Measurements from ENCODE around the gene DCAF4.
A peak's percentile ranks its signal among the peaks of the same experiment; 100 is the strongest.

DCAF4 gene

DNA sequence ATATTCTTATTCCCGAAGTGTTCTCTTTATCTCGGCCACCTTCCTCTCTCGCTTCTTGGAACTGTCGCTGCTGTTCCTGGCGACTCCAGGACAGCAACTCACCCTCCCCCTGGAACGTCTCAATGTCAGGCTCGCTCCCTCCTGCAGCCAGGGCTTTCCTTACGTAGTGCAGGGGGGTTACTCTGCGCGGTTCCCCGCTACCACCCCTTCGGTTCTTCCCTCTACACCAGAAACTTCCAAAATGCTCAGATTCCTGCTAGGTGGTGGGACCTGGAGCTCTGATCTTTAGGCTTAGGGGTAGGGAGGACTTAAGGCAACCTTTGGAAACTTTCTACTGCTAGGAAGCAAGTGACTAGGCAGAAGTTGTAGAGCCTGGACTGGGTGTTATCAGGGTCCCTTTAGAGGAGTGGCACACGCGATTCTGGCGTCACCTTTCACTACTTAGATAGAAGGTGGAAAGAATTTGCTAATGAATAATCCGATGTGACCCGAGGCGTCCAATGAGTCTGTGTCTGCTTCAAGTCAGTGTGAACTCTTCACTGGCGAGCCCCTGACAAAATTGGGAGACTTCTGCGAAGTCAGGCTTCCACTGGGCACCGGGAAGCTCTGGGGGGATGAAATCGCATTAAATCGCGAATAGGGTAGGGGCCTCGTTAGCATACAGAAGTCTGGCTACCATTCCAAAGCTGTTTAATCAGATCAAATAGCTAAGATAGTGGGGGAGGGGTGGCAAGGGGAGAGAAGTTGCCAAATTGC lies 31.5 kb upstream of the DCAF4 start:
- Histone ChIP-seq H3K9ac (ENCODE audit: low read depth, low read length) (no peak overlapping the region), H3K27ac (ENCODE audit: low read length) (no peak overlapping the region)

DNA sequence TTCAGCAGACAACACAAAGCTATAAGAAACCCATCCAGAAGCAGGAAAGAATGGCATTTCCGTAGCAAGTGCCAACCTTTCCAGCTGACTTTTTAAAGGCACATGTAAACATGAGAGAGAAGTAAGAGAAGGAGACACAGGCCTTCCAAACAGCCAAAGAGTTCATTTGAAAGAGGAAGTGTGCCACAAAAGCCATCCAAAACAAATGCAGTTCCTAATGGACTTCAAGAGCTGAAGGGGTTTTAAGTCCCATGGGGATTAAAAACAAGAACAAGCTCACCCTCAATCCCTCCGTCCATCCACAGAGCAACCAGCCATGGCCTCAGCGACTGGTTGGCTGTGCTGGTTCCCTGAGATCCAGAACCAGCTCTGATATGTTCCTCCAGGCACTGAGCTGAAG lies 27.8 kb upstream of the DCAF4 start:
- Histone ChIP-seq H3K27ac (ENCODE audit: low read length) (no peak overlapping the region), H3K27me3 (ENCODE audit: insufficient read depth, low read length) (peaks cover 47% of the 10 kb centered on the region), H3K4me3 (ENCODE audit: low read length) (no peak overlapping the region), H3K36me3 (ENCODE audit: insufficient read depth, low read depth, low read length) (no peaks in the 10 kb centered on the region), H3K9me3 (ENCODE audit: insufficient read depth, low read depth, low read length) (no peaks in the 10 kb centered on the region), H3K9ac (ENCODE audit: low read depth, low read length) (no peak overlapping the region), H3K4me1 (ENCODE audit: insufficient read depth, low read length) (peaks cover 3% of the 10 kb centered on the region; the same call in 1 of the 2 replicates)

More for the DNA sequence above, 31.5 kb upstream of the DCAF4 start:
- Histone ChIP-seq H3K9me3 (ENCODE audit: insufficient read depth, low read depth, low read length) (no peaks in the 10 kb centered on the region), H3K4me3 (ENCODE audit: low read length) (peak overlapping the region; percentile 80), H3K36me3 (ENCODE audit: insufficient read depth, low read depth, low read length) (no peaks in the 10 kb centered on the region), H3K27me3 (ENCODE audit: insufficient read depth, low read length) (peaks cover 72% of the 10 kb centered on the region), H3K4me1 (ENCODE audit: insufficient read depth, low read length) (peaks cover 19% of the 10 kb centered on the region; the same call in 1 of the 2 replicates)

GRCh38 chr14:72901361-72901760 lies 24.9 kb upstream of the DCAF4 start:
- no peaks in the 10 kb centered on the region for H3K4me1 ChIP-seq (ENCODE audit: insufficient read depth, low read length)
- H3K9ac ChIP-seq (ENCODE audit: low read depth, low read length), result no peak overlapping the region
- H3K9me3 ChIP-seq (ENCODE audit: insufficient read depth, low read depth, low read length), result no peaks in the 10 kb centered on the region
- no peak overlapping the region for H3K27ac ChIP-seq (ENCODE audit: low read length)
- H3K27me3 ChIP-seq (ENCODE audit: insufficient read depth, low read length), result peaks cover 20% of the 10 kb centered on the region
- no peak overlapping the region for H3K4me3 ChIP-seq (ENCODE audit: low read length)
- no peaks in the 10 kb centered on the region for H3K36me3 ChIP-seq (ENCODE audit: insufficient read depth, low read depth, low read length)

DNA sequence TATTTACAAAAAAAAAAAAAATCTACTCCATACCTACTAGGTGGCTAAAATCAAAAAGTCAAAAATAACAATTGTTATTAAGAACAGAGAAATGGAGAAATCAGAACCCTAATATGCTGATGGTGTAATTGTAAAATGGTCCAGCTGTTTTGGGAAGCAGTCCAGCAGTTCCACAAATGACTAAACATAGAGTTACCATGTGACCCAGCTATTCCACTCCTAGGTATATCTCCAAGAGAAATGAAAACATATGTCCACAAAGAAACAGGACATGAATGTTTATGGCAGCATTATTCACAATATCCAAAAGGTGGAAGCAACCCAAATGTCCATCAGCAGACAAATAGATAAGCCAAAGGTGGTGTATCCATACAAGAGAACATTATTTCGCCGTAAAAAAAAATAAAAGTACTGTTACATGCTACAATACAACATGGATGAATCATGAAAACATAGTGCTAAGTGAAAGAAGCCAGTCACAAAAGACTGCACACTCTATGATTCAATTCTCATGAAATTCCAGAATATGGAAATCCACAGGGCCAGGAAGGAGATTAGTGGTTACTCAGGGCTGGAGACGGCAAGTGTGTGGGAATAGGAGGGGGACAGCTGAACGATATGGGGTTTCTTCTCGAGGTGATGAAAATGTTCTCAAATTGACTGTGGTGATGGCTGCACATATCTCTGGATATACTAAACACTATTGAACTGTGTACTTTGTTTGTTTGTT lies 23.3 kb upstream of the DCAF4 start:
- Histone ChIP-seq H3K9ac (ENCODE audit: low read depth, low read length) (no peak overlapping the region), H3K9me3 (ENCODE audit: insufficient read depth, low read depth, low read length) (no peaks in the 10 kb centered on the region), H3K4me1 (ENCODE audit: insufficient read depth, low read length) (peaks cover 4% of the 10 kb centered on the region; the same call in 1 of the 2 replicates), H3K36me3 (ENCODE audit: insufficient read depth, low read depth, low read length) (no peaks in the 10 kb centered on the region), H3K27me3 (ENCODE audit: insufficient read depth, low read length) (0 out of 2 replicates have a peak, but pooled peaks cover 6% of the 10 kb centered on the region), H3K4me3 (ENCODE audit: low read length) (no peak overlapping the region), H3K27ac (ENCODE audit: low read length) (no peak overlapping the region)

DNA sequence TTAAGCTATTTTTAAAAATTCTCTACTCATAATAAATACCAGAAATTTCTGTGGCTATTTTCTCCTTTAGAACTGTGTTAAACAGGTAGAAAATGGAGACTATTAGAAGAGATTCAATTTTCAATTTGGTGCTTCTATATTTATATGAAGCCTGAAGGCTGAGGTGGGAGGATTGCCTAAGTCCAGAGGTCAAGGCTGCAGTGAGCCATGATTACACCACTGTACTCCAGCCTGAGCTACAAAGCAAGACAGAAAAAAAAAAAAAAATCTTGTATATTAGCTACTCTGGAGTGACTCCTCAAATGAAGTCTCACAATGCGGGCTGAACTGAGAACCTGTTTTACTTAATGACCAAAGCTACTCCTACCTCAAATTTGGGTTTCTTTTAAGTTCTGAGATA lies 22.5 kb upstream of the DCAF4 start:
- Histone ChIP-seq H3K9ac (ENCODE audit: low read depth, low read length) (no peak overlapping the region), H3K27me3 (ENCODE audit: insufficient read depth, low read length) (0 out of 2 replicates have a peak, but pooled peaks cover 6% of the 10 kb centered on the region), H3K27ac (ENCODE audit: low read length) (no peak overlapping the region), H3K36me3 (ENCODE audit: insufficient read depth, low read depth, low read length) (no peaks in the 10 kb centered on the region), H3K4me3 (ENCODE audit: low read length) (no peak overlapping the region), H3K9me3 (ENCODE audit: insufficient read depth, low read depth, low read length) (no peaks in the 10 kb centered on the region), H3K4me1 (ENCODE audit: insufficient read depth, low read length) (peaks cover 11% of the 10 kb centered on the region; the same call in 1 of the 2 replicates)

GRCh38 chr14:72904218-72904617 lies 22.0 kb upstream of the DCAF4 start:
- Histone ChIP-seq H3K9ac (ENCODE audit: low read depth, low read length) (no peak overlapping the region), H3K36me3 (ENCODE audit: insufficient read depth, low read depth, low read length) (no peaks in the 10 kb centered on the region), H3K4me3 (ENCODE audit: low read length) (no peak overlapping the region), H3K9me3 (ENCODE audit: insufficient read depth, low read depth, low read length) (no peaks in the 10 kb centered on the region), H3K27me3 (ENCODE audit: insufficient read depth, low read length) (0 out of 2 replicates have a peak, but pooled peaks cover 6% of the 10 kb centered on the region), H3K27ac (ENCODE audit: low read length) (no peak overlapping the region), H3K4me1 (ENCODE audit: insufficient read depth, low read length) (peaks cover 16% of the 10 kb centered on the region; the same call in 1 of the 2 replicates)

DNA sequence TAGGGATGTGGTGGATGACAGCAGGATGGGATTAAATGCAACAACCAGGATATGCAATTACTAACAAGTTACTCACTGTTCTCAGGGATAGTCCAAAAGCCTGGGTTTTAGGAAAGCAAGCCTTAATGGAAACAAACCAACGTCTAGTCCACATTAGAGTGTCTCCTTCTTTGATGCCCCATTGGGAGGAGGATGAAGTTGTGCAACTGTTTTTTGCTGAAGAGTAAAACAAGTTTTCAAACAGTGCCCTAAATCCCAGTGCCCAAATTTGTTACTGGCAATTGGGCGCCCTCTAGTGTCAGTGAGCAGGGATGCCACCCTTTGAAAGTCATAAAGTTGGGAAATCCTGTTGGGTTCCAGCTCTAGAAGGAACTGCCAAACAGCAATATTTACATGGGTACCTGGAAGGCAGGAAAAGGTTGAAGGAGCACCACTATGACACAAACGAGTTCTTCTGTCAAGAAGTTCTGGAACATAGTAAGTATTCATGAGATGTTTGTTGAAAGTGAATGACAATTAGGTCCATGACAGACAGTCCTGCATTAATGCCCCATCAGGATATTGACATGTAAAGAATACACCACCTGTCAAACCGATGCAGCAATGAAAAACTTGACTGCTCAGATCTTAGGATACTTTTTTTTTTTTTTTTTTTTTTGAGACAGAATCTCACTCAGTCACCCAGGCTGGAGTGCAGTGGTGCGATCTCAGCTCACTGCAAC lies 21.3 kb upstream of the DCAF4 start:
- no peaks in the 10 kb centered on the region for H3K9me3 ChIP-seq (ENCODE audit: insufficient read depth, low read depth, low read length)
- no peaks in the 10 kb centered on the region for H3K36me3 ChIP-seq (ENCODE audit: insufficient read depth, low read depth, low read length)
- H3K4me3 ChIP-seq (ENCODE audit: low read length), result no peak overlapping the region
- no peak overlapping the region for H3K27ac ChIP-seq (ENCODE audit: low read length)
- 0 out of 2 replicates have a peak, but pooled peaks cover 6% of the 10 kb centered on the region for H3K27me3 ChIP-seq (ENCODE audit: insufficient read depth, low read length)
- H3K9ac ChIP-seq (ENCODE audit: low read depth, low read length), result no peak overlapping the region
- H3K4me1 ChIP-seq (ENCODE audit: insufficient read depth, low read length), result peaks cover 17% of the 10 kb centered on the region; the same call in 1 of the 2 replicates

- no peaks in the 10 kb centered on the region for H3K36me3 ChIP-seq (ENCODE audit: insufficient read depth, low read depth, low read length)
- H3K4me3 ChIP-seq (ENCODE audit: low read length), result no peak overlapping the region
- H3K9ac ChIP-seq (ENCODE audit: low read depth, low read length), result no peak overlapping the region
- H3K9me3 ChIP-seq (ENCODE audit: insufficient read depth, low read depth, low read length), result no peaks in the 10 kb centered on the region
- H3K27me3 ChIP-seq (ENCODE audit: insufficient read depth, low read length), result no peaks in the 10 kb centered on the region
- no peak overlapping the region for H3K27ac ChIP-seq (ENCODE audit: low read length)
- H3K4me1 ChIP-seq (ENCODE audit: insufficient read depth, low read length), result peaks cover 17% of the 10 kb centered on the region; the same call in 1 of the 2 replicates
Measured at GRCh38 chr14:72906316-72906715, 19.9 kb upstream of the DCAF4 start.

DNA sequence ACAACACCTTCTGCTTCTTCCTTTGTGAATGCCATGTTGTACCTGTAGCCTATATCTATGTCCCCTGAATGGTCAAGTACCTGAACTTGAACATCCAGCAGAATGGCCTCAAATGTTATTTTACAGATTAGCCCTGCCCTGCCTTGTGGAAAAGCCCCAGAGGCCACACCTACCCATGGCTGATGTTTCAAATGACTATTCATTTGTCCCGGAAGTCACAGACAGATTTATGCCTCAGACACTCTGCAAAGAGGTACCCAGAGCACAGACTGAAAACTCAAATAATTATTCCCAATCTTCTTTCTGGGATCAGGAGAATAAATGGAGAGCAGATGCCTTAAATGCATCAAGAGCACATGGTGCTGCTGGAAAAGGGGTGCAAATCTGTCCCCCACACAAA lies 19.4 kb upstream of the DCAF4 start:
- Histone ChIP-seq H3K9ac (ENCODE audit: low read depth, low read length) (no peak overlapping the region), H3K27me3 (ENCODE audit: insufficient read depth, low read length) (no peaks in the 10 kb centered on the region), H3K4me3 (ENCODE audit: low read length) (no peak overlapping the region), H3K4me1 (ENCODE audit: insufficient read depth, low read length) (peaks cover 17% of the 10 kb centered on the region; the same call in 1 of the 2 replicates), H3K36me3 (ENCODE audit: insufficient read depth, low read depth, low read length) (no peaks in the 10 kb centered on the region), H3K27ac (ENCODE audit: low read length) (no peak overlapping the region), H3K9me3 (ENCODE audit: insufficient read depth, low read depth, low read length) (no peaks in the 10 kb centered on the region)

GRCh38 chr14:72907886-72908285 lies 18.4 kb upstream of the DCAF4 start:
- H3K9ac ChIP-seq (ENCODE audit: low read depth, low read length), result no peak overlapping the region
- no peaks in the 10 kb centered on the region for H3K9me3 ChIP-seq (ENCODE audit: insufficient read depth, low read depth, low read length)
- peak overlapping the region; percentile 20; the same call in 1 of the 2 replicates for H3K4me3 ChIP-seq (ENCODE audit: low read length)
- no peaks in the 10 kb centered on the region for H3K27me3 ChIP-seq (ENCODE audit: insufficient read depth, low read length)
- no peaks in the 10 kb centered on the region for H3K36me3 ChIP-seq (ENCODE audit: insufficient read depth, low read depth, low read length)
- peaks cover 17% of the 10 kb centered on the region; the same call in 1 of the 2 replicates for H3K4me1 ChIP-seq (ENCODE audit: insufficient read depth, low read length)
- H3K27ac ChIP-seq (ENCODE audit: low read length), result no peak overlapping the region

GRCh38 chr14:72909163-72909562 lies 17.1 kb upstream of the DCAF4 start:
- H3K4me1 ChIP-seq (ENCODE audit: insufficient read depth, low read length), result peaks cover 17% of the 10 kb centered on the region; the same call in 1 of the 2 replicates
- H3K36me3 ChIP-seq (ENCODE audit: insufficient read depth, low read depth, low read length), result no peaks in the 10 kb centered on the region
- no peak overlapping the region for H3K4me3 ChIP-seq (ENCODE audit: low read length)
- H3K9me3 ChIP-seq (ENCODE audit: insufficient read depth, low read depth, low read length), result no peaks in the 10 kb centered on the region
- H3K27ac ChIP-seq (ENCODE audit: low read length), result no peak overlapping the region
- H3K27me3 ChIP-seq (ENCODE audit: insufficient read depth, low read length), result no peaks in the 10 kb centered on the region
- no peak overlapping the region for H3K9ac ChIP-seq (ENCODE audit: low read depth, low read length)

Measured in iPS-20b (cell line).